Pericardium fibroblast (primary cell): ENCODE measurements around the gene DDX21. TPM values are rescaled to one million over a fixed set of nuclear protein-coding genes. Genes with fewer than 3 reads are reported as not detected.

Experiments
- total RNA-seq: library from RNA; depleted of rRNA; stranded (reverse); fragments of >200 nt; gene quantifications from 2 replicates; pipeline ENCODE4 v1.2.3, GENCODE V29; 2015

Gene DDX21
- total RNA-seq: 32.7 and 39.3 TPM in 2 replicates

DNA sequence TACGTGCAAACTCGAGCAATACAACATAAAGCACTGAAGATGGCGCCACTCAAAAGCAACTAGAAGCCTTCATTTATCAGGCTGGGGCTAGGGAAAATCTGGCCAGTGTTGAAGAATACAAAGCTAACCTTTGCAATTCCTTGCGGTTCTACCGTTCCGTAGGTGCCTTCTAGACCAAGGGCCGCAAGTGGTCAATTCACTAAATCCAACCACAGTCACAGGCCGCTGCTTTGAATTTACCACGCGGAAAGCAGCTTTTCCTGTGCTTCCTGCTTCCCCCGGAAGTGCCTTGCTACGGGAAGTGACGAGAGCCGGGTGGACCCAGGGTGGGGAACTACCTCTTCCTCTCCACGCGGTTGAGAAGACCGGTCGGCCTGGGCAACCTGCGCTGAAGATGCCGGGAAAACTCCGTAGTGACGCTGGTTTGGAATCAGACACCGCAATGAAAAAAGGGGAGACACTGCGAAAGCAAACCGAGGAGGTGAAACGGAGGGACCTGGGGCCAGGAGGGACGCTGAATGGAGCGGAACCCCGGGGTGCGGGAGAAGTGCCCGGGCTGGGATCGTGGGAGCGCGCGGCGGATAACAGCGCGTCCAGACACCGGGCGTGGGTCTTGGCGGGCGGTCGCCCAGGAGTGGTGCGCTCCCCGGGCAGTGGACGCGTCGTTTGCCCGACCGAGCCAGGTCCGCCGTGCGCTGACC, at the start of gene DDX21:
Gene DDX21, plus strand, starts transcription at position 339 of the 701 bp plus-strand sequence. Its CDS starts 56 bp downstream, at position 395.

DNA sequence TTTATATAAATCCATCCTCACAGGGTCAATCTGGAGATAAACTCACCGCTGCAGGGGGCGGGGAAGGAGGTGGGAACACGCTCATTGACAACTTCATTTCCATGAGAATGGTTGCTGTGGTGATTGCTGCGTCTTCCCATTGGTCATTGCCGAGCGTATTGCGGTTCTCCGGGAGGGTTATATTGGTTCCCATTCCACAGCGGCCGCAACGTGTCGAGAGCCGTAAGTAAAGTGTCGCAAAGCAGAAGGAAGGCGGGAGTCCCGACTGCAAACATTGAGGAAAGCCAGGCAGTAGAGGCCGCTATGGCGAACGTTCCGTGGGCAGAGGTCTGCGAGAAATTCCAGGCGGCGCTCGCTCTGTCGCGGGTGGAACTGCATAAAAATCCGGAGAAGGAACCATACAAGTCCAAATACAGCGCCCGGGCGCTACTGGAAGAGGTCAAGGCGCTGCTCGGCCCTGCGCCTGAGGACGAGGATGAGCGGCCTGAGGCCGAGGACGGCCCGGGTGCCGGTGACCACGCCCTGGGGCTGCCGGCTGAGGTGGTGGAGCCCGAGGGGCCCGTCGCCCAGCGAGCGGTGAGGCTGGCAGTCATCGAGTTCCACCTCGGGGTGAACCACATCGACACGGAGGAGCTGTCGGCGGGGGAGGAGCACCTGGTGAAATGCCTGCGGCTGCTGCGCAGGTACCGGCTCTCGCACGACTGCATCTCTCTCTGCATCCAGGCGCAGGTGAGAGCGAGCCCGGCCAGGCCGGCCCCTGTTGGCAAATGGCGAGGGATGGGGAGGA, 32.8 kb downstream of the DDX21 start, which contains the start of gene KIFBP:
Gene KIFBP, plus strand, starts transcription at position 274 of the 787 bp plus-strand sequence. Its CDS starts 30 bp downstream, at position 304.

Other genes starting within 250 kb of the DDX21 start
- gene CCAR1, start 234.9 kb upstream of the DDX21 start, total RNA-seq: 17.4 and 31.2 TPM in 2 replicates
- 0.09 and 0.82 TPM in 2 replicates for gene STOX1, start 128.6 kb upstream of the DDX21 start, total RNA-seq
- 38.5 TPM in 2 replicates for gene DDX50, start 54.9 kb upstream of the DDX21 start, total RNA-seq
- gene KIFBP, start 32.6 kb downstream of the DDX21 start, total RNA-seq: 19.7 and 31.7 TPM in 2 replicates
- 55.3 and 243 TPM in 2 replicates for gene SRGN, start 131.9 kb downstream of the DDX21 start, total RNA-seq
- gene VPS26A, start 168.0 kb downstream of the DDX21 start, total RNA-seq: 19.9 and 26.8 TPM in 2 replicates
- gene SUPV3L1, start 224.1 kb downstream of the DDX21 start, total RNA-seq: 15.4 and 22.9 TPM in 2 replicates